Adrenal gland (tissue), 5 donors: ENCODE measurements around the gene CR1L.

Experiments
- POLR2A ChIP-seq, 2 donors: fragments of 450-650 bp; IDR thresholded peaks; one replicate each; pipeline ENCODE4 v1.6.1; 2017; ENCODE audit warnings: antibody characterized with exemption in 2 of 2, mild to moderate bottlenecking in 2 of 2, moderate library complexity in 1 of 2
- TF ChIP-seq, protein P1 (sequence below), 6 experiments: fragments of 450-650 bp in 4 of 6; fragments of 200-600 bp in 2 of 6; sonication (generic) in 1 of 6; IDR thresholded peaks; 1 replicate in 5 of 6; 2 replicates in 1 of 6; pipeline versions ENCODE4 v1.5.1 to v1.8.0; 2016 to 2021; ENCODE audit warnings: antibody characterized with exemption in 6 of 6, mild to moderate bottlenecking in 2 of 6, moderate library complexity in 1 of 6
- donor health status: DM: no; HTN: no; CAD: no.

- TF ChIP-seq POLR2A (IDR thresholded peaks at IDR 0.05): no peak
- TF ChIP-seq, protein P1, sequence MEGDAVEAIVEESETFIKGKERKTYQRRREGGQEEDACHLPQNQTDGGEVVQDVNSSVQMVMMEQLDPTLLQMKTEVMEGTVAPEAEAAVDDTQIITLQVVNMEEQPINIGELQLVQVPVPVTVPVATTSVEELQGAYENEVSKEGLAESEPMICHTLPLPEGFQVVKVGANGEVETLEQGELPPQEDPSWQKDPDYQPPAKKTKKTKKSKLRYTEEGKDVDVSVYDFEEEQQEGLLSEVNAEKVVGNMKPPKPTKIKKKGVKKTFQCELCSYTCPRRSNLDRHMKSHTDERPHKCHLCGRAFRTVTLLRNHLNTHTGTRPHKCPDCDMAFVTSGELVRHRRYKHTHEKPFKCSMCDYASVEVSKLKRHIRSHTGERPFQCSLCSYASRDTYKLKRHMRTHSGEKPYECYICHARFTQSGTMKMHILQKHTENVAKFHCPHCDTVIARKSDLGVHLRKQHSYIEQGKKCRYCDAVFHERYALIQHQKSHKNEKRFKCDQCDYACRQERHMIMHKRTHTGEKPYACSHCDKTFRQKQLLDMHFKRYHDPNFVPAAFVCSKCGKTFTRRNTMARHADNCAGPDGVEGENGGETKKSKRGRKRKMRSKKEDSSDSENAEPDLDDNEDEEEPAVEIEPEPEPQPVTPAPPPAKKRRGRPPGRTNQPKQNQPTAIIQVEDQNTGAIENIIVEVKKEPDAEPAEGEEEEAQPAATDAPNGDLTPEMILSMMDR (IDR thresholded peaks at IDR 0.05): no peak
Measured at GRCh38 chr1:207627496-207627895, 17.4 kb upstream of the CR1L start.
